Skeletal muscle cell (primary cell): ENCODE data around the gene RPP14.
"Not testable (repeated sequence)": the region's sequence is repeated elsewhere in the genome, so short reads cannot be mapped to it uniquely, and the experiment has no call there.

Experiments
- DNase-seq: peaks from one replicate; pipeline ENCODE4 v3.0.0-alpha.2; 2010; ENCODE audit warnings: low read depth
- H3K4me3 ChIP-seq: 2 replicates; pipeline ENCODE4 v1.5.1; 2011; ENCODE audit warnings: low read depth, mild to moderate bottlenecking, control low read depth, low read length, moderate library complexity

Gene RPP14

DNA sequence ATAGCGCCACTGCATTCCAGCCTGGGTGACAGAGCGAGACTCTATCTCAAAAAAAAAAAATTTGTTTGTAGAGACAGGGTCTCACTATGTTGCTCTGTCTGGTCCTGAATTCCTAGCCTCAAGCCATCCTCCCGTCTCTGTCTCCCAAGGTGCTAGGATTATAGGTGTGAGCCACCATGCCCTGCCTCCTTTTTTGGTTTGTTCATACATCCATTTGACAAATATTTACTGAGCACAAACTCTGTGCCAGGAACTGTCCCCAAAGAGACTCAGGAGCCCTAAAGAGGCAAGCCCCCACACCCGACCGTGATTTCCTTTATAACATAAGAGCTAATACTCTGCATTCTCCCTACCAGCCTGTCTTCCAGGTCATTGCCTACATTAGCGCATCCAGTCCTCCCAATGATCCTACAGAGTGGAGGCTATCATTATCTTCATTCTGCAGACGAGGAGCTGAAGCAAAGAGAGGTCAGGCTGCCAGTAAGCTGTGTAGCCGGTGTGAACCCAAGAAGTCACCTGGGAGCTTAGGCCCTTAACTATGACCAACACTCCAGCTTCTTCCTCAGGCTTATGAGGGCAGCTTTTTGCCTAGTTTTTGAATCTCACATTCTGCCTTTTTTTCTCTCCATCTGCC is 20.3 kb downstream of the RPP14 start:
- H3K4me3 ChIP-seq, result no peak overlapping the region
- DNase-seq, result no peak

DNA sequence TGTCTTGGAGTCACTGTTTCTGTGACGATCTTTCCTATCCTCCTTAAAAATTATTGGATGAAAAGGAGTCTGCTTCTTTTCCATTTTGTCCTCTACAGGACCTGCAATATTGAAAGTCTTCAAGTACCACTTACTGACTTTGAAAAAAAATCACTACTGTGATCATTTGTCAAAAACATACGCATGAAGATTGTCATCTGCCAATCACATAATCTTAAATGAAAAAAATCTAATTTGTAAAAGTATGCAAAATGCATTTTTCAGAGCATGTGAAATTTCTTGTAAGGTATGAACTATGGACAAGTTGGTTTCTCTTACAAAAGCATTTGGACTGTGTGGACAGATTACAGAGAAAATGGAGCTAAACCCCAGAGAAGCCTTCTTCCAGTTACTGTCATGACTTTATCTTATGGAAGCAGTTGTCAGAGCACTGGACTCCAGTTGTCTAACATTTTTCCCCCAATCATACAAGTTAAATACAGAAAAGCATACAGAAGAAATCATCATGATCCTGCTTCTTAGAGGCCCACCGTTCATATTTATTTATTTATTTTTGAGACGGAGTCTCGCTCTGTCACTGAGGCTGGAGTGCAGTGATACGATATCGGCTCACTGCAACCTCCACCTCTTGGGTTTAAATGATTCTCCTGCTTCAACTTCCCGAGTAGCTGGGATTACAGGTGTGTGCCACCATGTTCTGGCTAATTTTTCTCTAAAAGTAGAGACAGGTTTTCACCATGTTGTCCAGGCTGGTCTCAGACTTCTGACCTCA is 23.3 kb downstream of the RPP14 start:
- H3K4me3 ChIP-seq, result no peak overlapping the region
- DNase-seq, result no peak

DNA sequence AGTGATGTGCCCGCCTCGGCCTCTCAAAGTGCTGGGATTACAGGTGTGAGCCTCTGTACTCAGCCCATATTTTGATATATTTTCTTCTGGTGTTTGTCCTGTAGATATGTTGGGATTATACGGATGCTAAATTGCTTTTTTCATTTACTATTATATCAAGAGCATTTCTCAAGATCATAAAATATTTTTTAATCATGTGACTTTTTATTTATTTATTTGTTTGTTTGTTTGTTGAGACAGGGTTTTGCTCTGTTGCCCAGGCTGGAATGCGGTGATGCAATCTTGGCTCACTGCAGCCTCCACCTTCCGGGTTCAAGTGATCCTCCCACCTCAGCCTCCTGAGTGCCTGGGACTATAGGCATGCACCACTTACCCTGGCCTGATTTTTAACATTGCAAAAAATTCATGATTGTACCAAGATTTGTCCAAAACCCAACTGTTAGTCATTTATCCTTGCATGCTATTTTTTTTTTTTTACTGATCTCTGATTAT is 23.9 kb downstream of the RPP14 start:
- no peak for DNase-seq
- H3K4me3 ChIP-seq, result no peak overlapping the region

DNA sequence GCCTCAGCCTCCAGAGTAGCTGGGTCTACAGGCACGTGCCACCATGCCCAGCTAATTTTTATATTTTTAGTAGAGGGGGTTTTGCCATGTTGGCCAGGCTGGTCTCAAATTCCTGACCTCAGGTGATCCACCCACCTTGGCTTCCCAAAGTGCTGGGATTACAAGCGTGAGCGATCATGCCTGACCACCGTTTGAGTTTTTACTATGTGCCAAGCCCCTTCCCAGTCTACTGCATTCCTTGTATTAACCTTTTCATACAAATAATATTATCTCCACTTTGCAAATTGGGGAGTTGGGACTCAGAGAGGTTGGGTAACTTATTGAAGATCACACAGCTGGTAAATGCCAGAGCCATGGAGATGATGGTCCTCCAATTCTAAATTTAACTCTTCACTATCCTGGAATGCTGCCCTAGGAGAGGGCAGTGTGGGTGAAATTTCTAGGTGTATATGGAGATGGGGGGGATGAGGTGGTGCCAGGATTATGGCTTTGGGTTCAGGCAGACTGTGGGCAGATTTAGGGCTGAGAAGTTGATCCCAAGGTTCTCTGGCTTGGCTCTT is 25.6 kb downstream of the RPP14 start:
- no peak overlapping the region for H3K4me3 ChIP-seq
- DNase-seq, result no peak

- DNase-seq, result peak; percentile 40
- peak within 1 kb of the TSS; percentile 83 for H3K4me3 ChIP-seq
Measured at GRCh38 chr3:58332575-58333188, 26.6 kb downstream of the RPP14 start, which contains the start of gene PXK. Gene PXK, plus strand, starts transcription at chr3:58332892. Its CDS starts 97 bp downstream, at chr3:58332989.

- H3K4me3 ChIP-seq, result peak overlapping the region; percentile 83
- DNase-seq, result no peak
Measured at GRCh38 chr3:58333206-58334012, 27.4 kb downstream of the RPP14 start.

DNA sequence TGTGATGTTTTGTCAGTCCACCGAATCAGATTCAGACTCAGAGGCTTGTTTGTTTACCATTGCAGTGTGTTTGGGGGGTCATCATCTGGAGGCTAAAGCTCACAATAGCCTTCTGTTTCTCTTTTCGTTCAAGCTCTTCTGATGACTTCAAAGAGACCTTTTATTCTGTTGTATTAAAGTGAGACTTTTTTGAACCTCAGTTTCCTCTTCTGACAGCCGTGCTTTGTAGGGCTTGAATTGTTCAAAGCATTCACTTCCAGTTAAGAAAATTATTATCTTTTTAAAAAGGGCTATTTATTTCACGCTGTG is 27.9 kb downstream of the RPP14 start:
- no peak for DNase-seq
- H3K4me3 ChIP-seq, result peak overlapping the region; percentile 83

- DNase-seq, result no peak
- peak overlapping the region; percentile 83 for H3K4me3 ChIP-seq
Measured at GRCh38 chr3:58334506-58334884, 28.4 kb downstream of the RPP14 start.

DNA sequence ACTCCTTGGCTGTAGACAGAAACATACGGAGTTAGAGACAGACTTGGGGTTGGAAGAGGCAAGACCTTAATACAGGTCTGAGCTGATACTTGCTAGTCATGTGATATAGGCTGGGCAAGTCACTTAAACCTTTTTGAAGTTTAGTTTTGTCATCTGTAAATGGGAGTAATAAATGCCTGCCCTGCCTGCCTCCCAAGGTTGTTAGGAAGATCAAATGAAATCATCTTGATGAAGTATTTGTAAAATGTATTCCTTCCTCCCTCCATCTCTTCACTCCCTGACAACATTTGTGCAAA is 29.6 kb downstream of the RPP14 start:
- H3K4me3 ChIP-seq, result peak overlapping the region; percentile 33
- no peak for DNase-seq

DNA sequence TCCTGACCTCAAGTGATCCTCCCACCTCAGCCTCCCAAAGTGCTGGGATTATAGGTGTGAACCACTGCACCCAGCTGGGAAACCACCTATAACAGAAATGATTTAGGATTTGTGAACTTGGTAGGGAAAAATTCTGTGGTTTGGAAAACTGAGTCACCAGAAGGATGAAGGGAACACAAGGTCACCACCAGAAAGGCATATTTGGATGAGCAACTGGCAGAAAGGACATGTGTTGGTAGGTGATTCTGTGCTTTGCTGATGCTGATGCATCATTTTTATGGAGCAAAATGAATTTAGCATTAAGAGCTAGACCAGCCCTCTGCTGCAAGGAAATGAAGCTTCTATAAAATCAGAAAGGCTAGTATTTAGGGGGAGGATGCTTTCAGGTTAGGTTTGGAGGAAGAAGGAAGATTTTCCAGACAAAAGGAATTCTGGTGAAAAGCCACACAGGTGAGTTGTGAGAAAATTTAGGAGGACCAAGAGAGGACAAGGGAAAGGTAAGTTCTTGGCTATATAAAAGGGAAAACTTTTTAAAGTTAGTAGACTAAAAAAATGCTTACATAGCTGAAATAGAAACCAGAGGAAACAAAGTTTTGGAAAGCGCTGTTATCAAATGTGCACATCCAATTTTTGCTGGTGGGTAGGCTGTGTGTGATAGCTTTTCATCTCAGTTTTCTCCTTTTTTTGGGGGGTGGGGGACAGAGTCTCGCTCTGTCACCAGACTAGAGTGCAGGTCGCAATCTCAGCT is 30.3 kb downstream of the RPP14 start:
- peak; percentile 88 for DNase-seq
- no peak overlapping the region for H3K4me3 ChIP-seq

GRCh38 chr3:58337190-58337589 is 31.1 kb downstream of the RPP14 start:
- no peak overlapping the region for H3K4me3 ChIP-seq
- DNase-seq, result no peak

DNA sequence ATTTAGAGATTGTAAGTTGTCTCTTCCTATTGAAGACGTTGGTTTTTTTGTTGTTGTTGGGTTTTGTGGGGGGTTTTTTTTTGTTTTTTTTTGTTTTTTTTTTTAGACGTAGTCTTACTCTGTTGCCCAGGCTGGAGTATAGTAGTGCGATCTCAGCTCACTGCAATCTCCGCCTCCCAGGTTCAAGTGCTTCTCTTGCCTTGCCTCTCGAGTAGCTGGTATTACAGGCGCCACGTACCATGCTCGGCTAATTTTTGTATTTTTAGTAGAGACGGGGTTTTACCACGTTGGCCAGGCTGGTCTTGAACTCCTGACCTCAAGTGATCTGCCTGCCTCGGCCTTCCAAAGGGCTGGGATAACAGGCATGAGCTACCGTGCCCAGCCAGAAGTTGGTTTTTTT is 33.1 kb downstream of the RPP14 start:
- DNase-seq, H3K4me3 ChIP-seq: not testable (repeated sequence)

GRCh38 chr3:58340594-58341244 is 34.7 kb downstream of the RPP14 start:
- H3K4me3 ChIP-seq, result no peak overlapping the region
- DNase-seq, result no peak

DNA sequence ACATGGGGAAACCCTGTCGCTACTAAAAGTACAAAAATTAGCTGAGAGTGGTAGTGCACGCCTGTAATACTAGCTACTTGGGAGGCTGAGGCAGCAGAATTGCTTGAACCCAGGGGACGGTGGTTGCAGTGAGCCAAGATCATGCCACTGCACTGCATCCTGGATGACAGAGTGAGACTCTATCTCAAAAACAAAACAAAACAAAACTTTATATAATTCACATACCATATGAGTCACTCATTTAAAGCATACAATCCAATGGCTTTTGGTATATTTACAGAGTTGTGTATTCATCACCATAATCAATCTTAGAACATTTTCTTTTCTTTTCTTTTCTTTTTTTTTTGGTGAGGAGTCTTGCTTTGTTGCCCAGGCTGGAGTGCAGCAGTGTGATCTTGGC is 35.3 kb downstream of the RPP14 start:
- no peak for DNase-seq
- no peak overlapping the region for H3K4me3 ChIP-seq

DNA sequence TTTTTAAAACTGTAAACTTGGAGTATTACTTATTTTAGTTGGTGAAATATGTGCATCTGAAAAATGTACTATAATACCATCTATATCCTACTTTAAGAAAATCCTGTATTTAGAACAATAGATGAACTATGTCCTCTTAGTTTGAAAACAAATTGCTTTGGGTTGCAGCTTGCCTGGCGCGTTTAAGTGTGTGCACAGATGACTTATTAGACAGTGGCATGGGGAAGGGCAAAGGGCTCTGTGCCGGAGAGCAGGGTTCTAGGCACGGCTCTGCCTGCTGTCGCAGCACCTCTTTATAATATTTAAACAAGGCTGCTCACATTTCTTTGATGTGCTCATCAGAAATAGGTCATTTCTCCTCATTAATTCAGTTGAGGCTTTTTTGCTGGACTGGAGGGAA is 36.6 kb downstream of the RPP14 start:
- no peak for DNase-seq
- H3K4me3 ChIP-seq, result no peak overlapping the region

DNA sequence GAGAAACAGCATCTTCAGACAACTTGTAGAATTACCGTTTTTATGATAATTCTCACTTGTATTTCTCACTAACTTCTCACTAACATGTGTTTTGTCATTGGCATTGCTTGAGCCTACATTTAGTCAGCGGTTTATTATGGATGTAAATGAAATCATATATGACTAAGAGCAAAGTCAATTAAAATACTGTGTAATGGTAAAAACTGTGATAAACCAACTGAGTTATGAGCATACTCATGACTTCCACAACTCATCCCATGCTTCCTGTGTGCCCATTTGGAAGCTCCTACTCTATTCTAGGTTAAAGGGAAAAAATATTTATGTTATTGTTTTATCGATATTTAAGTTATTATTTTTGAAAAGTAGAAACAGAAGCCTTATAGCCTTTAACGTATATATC is 39.4 kb downstream of the RPP14 start:
- no peak overlapping the region for H3K4me3 ChIP-seq
- no peak for DNase-seq

GRCh38 chr3:58346368-58346767 is 40.3 kb downstream of the RPP14 start:
- no peak for DNase-seq
- H3K4me3 ChIP-seq, result no peak overlapping the region

GRCh38 chr3:58347984-58348383 is 41.9 kb downstream of the RPP14 start:
- H3K4me3 ChIP-seq, result no peak overlapping the region
- DNase-seq, result no peak
